ENCODE data around the gene CYP24A1. TPM values are rescaled to one million over a fixed set of nuclear protein-coding genes. Genes with fewer than 3 reads are reported as not detected.
A peak's percentile ranks its signal among the peaks of the same experiment; 100 is the strongest.

The CYP24A1 gene
- 1 to 10 TPM in 1 of 2 donors, not detected in 1; 1.9 TPM for total RNA-seq

- TF ChIP-seq POLR2A (IDR thresholded peaks at IDR 0.05): no peak
- TF ChIP-seq CTCF (IDR thresholded peaks at IDR 0.05): no peak
- no peak for TF ChIP-seq POLR2AphosphoS5 (IDR thresholded peaks at IDR 0.05)
- WGBS: 3% methylated on average over 60 of the region's 61 CpGs
- Histone ChIP-seq H3K4me1 (replicated peaks) (peaks cover 4% of the 10 kb centered on the region), H3K27ac (no peak within 1 kb of the TSS), H3K27me3 (replicated peaks; ENCODE audit: insufficient read depth) (peaks cover 29% of the 10 kb centered on the region), H3K36me3 (no peaks in the 10 kb centered on the region), H3K4me3 (no peak within 1 kb of the TSS), H3K9me3 (no peaks in the 10 kb centered on the region)
- DNase-seq (ENCODE audit: low spot score): no peak
- intact Hi-C loops (cut with DNase I): no loop called here
Measured at GRCh38 chr20:54173653-54174456, at the start of gene CYP24A1. Gene CYP24A1, minus strand, starts transcription at chr20:54173986. Its CDS starts 407 bp downstream, at chr20:54173579.

- no peak for TF ChIP-seq POLR2A (IDR thresholded peaks at IDR 0.05)
- no peak for TF ChIP-seq POLR2AphosphoS5 (IDR thresholded peaks at IDR 0.05)
- no peak for TF ChIP-seq CTCF (IDR thresholded peaks at IDR 0.05)
Measured at GRCh38 chr20:54223285-54223684, 49.5 kb upstream of the CYP24A1 start.

DNA sequence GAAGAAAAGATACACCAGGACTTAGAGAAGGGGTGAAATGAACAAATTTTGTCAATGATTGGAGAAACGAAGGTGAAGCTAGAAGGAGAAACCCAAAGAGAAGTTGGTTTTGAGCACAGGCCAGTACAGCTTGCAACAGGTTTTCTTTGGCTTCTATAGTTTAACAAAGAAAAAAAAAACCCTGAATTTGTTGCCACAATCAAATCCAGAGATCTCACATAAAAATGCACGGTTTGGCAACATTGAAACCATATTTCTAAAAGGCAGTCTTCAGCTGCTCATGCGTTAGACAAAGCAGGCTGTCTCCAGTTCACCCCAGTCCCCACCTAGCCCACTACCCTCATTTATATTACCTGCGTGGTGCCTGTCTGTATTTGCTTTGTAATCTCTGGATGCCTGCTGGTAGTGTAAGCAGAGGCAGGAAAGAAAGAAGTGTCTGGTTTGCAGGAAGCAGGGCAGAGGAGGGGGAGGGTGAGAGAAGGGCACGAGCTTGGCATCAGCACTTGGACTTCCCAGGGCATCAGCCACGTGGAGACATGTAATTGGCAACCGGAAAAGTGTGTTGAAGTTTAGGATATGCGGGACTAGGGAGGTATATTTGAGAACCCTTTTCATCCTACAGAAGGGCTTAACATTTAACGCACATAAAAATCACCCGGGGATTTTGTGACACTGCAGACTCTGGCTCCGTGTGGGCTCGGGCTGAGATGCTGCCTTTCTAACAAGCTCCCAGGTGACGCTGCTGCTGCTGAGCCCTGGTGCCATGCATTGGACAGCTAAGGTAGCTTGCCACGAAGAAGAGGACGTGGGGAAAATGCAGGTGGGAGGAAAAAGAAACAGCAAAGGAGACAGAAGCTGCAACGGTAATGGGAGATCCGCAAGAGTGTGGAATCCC, 48.5 kb upstream of the CYP24A1 start:
- no peak overlapping the region for H3K27ac ChIP-seq
- 29% methylated on average over 17 of the region's 17 CpGs for WGBS
- H3K9me3 ChIP-seq: no peaks in the 10 kb centered on the region
- TF ChIP-seq POLR2AphosphoS5 (IDR thresholded peaks at IDR 0.05) (no peak), POLR2A (IDR thresholded peaks at IDR 0.05) (no peak), CTCF (IDR thresholded peaks at IDR 0.05) (no peak)
- DNase-seq (ENCODE audit: low spot score): peak; percentile 21
- H3K4me1 ChIP-seq (replicated peaks): no peaks in the 10 kb centered on the region
- H3K36me3 ChIP-seq: no peaks in the 10 kb centered on the region
- intact Hi-C loops (cut with DNase I): no loop called here
- no peak overlapping the region for H3K4me3 ChIP-seq
- no peaks in the 10 kb centered on the region for H3K27me3 ChIP-seq (replicated peaks; ENCODE audit: insufficient read depth)

More at GRCh38 chr20:54223285-54223684, 49.5 kb upstream of the CYP24A1 start:
- intact Hi-C loops (cut with DNase I): no loop called here
- H3K4me3 ChIP-seq: no peak overlapping the region
- no peak overlapping the region for H3K27ac ChIP-seq
- no peaks in the 10 kb centered on the region for H3K27me3 ChIP-seq (replicated peaks; ENCODE audit: insufficient read depth)
- no peaks in the 10 kb centered on the region for H3K36me3 ChIP-seq
- 90% methylated on average over 5 of the region's 5 CpGs for WGBS
- H3K4me1 ChIP-seq (replicated peaks): no peaks in the 10 kb centered on the region
- H3K9me3 ChIP-seq: no peaks in the 10 kb centered on the region
- no peak for DNase-seq (ENCODE audit: low spot score)

GRCh38 chr20:54221353-54221752, 47.6 kb upstream of the CYP24A1 start:
- Histone ChIP-seq H3K4me1 (replicated peaks) (no peaks in the 10 kb centered on the region), H3K36me3 (no peaks in the 10 kb centered on the region), H3K27me3 (replicated peaks; ENCODE audit: insufficient read depth) (no peaks in the 10 kb centered on the region), H3K9me3 (no peaks in the 10 kb centered on the region), H3K27ac (no peak overlapping the region), H3K4me3 (no peak overlapping the region)
- intact Hi-C loops (cut with DNase I): no loop called here
- TF ChIP-seq POLR2AphosphoS5 (IDR thresholded peaks at IDR 0.05) (no peak), POLR2A (IDR thresholded peaks at IDR 0.05) (no peak)
- no peak for DNase-seq (ENCODE audit: low spot score)
- 80% methylated on average over 4 of the region's 4 CpGs for WGBS

GRCh38 chr20:54220722-54221121, 46.9 kb upstream of the CYP24A1 start:
- no peaks in the 10 kb centered on the region for H3K4me1 ChIP-seq (replicated peaks)
- no peak for TF ChIP-seq POLR2A (IDR thresholded peaks at IDR 0.05)
- no peak for TF ChIP-seq POLR2AphosphoS5 (IDR thresholded peaks at IDR 0.05)
- TF ChIP-seq CTCF (IDR thresholded peaks at IDR 0.05): no peak
- DNase-seq (ENCODE audit: low spot score): no peak

More at GRCh38 chr20:54220722-54221121, 46.9 kb upstream of the CYP24A1 start:
- Histone ChIP-seq H3K36me3 (no peaks in the 10 kb centered on the region), H3K27me3 (replicated peaks; ENCODE audit: insufficient read depth) (no peaks in the 10 kb centered on the region), H3K9me3 (no peaks in the 10 kb centered on the region), H3K4me3 (no peak overlapping the region), H3K27ac (no peak overlapping the region)
- intact Hi-C loops (cut with DNase I): no loop called here
- WGBS: over 99% methylated on average over 6 of the region's 6 CpGs

All from prostate gland (tissue), 2 donors.